T-cell (primary cell): Measurements from ENCODE around the gene STAB2. TPM values are rescaled to one million over a fixed set of nuclear protein-coding genes. Genes with fewer than 3 reads are reported as not detected.

ENCODE experiments used
- ATAC-seq, 4 experiments: fragments of 200-7000 bp in 3 of 4; fragments of 150-1000 bp in 1 of 4; cut with Tn5 transposase; replicated peaks in 1 of 4; 1 replicate in 3 of 4; 2 replicates in 1 of 4; pipeline ENCODE4 v1.10.0; 2021; ENCODE audit warnings: moderate library complexity in 3 of 4, mild to moderate bottlenecking in 2 of 4, moderate number of reproducible peaks in 1 of 4
- CTCF ChIA-PET, 2 donors: fragments of 300-600 bp; sonication (Branson Sonifier 250); formaldehyde crosslinking; loops; one replicate each; lab custom pipeline; 2022; ENCODE audit warnings: antibody characterized with exemption in 2 of 2; lab: Charles Lee
- POLR2A ChIA-PET, 2 donors: fragments of 300-600 bp; sonication (Branson Sonifier 250); formaldehyde crosslinking; loops; one replicate each; lab custom pipeline; 2022; ENCODE audit warnings: antibody characterized with exemption in 2 of 2; lab: Charles Lee
- DNase-seq, 35 experiments: peaks; one replicate each; pipeline versions ENCODE4 v3.0.0 to v3.0.0-alpha.2; 2013 to 2023
- H3K27ac ChIP-seq: one replicate; pipeline ENCODE4 v1.5.1; 2013; ENCODE audit warnings: low read length
- H3K27me3 ChIP-seq, 2 experiments: replicated peaks in 1 of 2; 1 replicate in 1 of 2; 2 replicates in 1 of 2; pipeline versions ENCODE4 v1.6.1 to v1.7.0; 2013; ENCODE audit warnings: low read length in 1 of 2, mixed read lengths in 1 of 2; ENCODE audit not compliant: control insufficient read depth in 2 of 2, insufficient read depth in 2 of 2; ENCODE audit errors: extremely low read depth in 1 of 2
- H3K36me3 ChIP-seq, 2 donors: 1 replicate in 1 of 2; 2 replicates in 1 of 2; pipeline versions ENCODE4 v1.6.1 to v1.7.0; 2013; ENCODE audit warnings: low read length in 1 of 2; ENCODE audit not compliant: control insufficient read depth in 2 of 2, insufficient read depth in 1 of 2; ENCODE audit errors: extremely low read depth in 1 of 2
- H3K4me1 ChIP-seq, 2 experiments: 1 replicate in 1 of 2; 2 replicates in 1 of 2; pipeline versions ENCODE4 v1.6.1 to v1.7.0; 2013; ENCODE audit warnings: low read length in 2 of 2, mixed read lengths in 1 of 2; ENCODE audit not compliant: insufficient read depth in 2 of 2, control insufficient read depth in 1 of 2; ENCODE audit errors: extremely low read depth in 1 of 2
- H3K4me3 ChIP-seq, 2 donors: 1 replicate in 1 of 2; 2 replicates in 1 of 2; pipeline versions ENCODE4 v1.5.1 to v1.7.0; 2013; ENCODE audit warnings: mild to moderate bottlenecking in 2 of 2, low read length in 1 of 2, moderate library complexity in 1 of 2; ENCODE audit not compliant: control insufficient read depth in 1 of 2; ENCODE audit errors: extremely low read depth in 1 of 2
- H3K9me3 ChIP-seq: 2 replicates; pipeline ENCODE4 v1.7.0; 2013
- H3K27ac Mint-ChIP-seq, 2 donors: one replicate each; pipeline ENCODE4 v1.8.0; 2020 to 2021; ENCODE audit warnings: mild to moderate bottlenecking in 2 of 2, mixed read lengths in 2 of 2
- H3K27me3 Mint-ChIP-seq, 2 donors: one replicate each; pipeline ENCODE4 v1.8.0; 2021 to 2022; ENCODE audit warnings: mixed read lengths in 2 of 2
- H3K36me3 Mint-ChIP-seq: one replicate; pipeline ENCODE4 v1.8.0; 2021; ENCODE audit warnings: mixed read lengths
- H3K4me1 Mint-ChIP-seq, 3 donors: one replicate each; pipeline ENCODE4 v1.8.0; 2020 to 2022; ENCODE audit warnings: mixed read lengths in 3 of 3, mild to moderate bottlenecking in 1 of 3
- H3K4me3 Mint-ChIP-seq, 3 donors: one replicate each; pipeline ENCODE4 v1.8.0; 2020 to 2022; ENCODE audit warnings: mild to moderate bottlenecking in 3 of 3, mixed read lengths in 3 of 3, moderate library complexity in 3 of 3
- H3K9me3 Mint-ChIP-seq, 3 donors: one replicate each; pipeline ENCODE4 v1.8.0; 2020 to 2022; ENCODE audit warnings: mixed read lengths in 3 of 3
- WGBS: methylation state at CpG from one replicate; pipeline ENCODE4 v1.1.5; 2013; ENCODE audit warnings: missing lambda C conversion rate; ENCODE audit not compliant: insufficient coverage; 5-methylcytosine and 5-hydroxymethylcytosine counted together
- total RNA-seq, 35 experiments: library from RNA in 6 of 35; stranded (reverse) in 6 of 35; fragments of 120-200 nt in 1 of 35; gene quantifications; one replicate each; pipeline versions ENCODE4 v1.2.1 to v1.2.4 and lab custom pipeline; 2013 to 2026

Gene STAB2
- total RNA-seq, 5 donors from 2014 or later (not counting 1 experiment from before 2014, with no cell fraction given) = not detected

GRCh38 chr12:103560604-103561101, 26.4 kb upstream of the STAB2 start:
- no peak overlapping the region for H3K27ac ChIP-seq
- no peaks in the 10 kb centered on the region for H3K4me1 Mint-ChIP-seq
- H3K36me3 ChIP-seq = no peaks in the 10 kb centered on the region
- no peaks in the 10 kb centered on the region for H3K36me3 Mint-ChIP-seq
- H3K27me3 ChIP-seq = peaks cover 0 to 7% of the 10 kb centered on the region in 2 experiments
- WGBS = 44% methylated on average over 1 of the region's 2 CpGs
- H3K9me3 Mint-ChIP-seq = peaks cover 2 to 10% (median 9%) of the 10 kb centered on the region in 3 donors
- peaks cover 11 to 45% of the 10 kb centered on the region in 2 donors for H3K27me3 Mint-ChIP-seq
- no peak overlapping the region for H3K4me3 ChIP-seq
- no peaks in the 10 kb centered on the region for H3K9me3 ChIP-seq
- no peak overlapping the region for H3K27ac Mint-ChIP-seq
- ATAC-seq (no peak), DNase-seq (no peak)
- no peak overlapping the region for H3K4me3 Mint-ChIP-seq
- ChIA-PET CTCF (interaction anchor here in 1 of 2 donors (0.5 kb wide), 1 partner anchor 1440 kb away, joined by 4 read pairs; no protein-coding TSS in a partner anchor), POLR2A (interaction anchor here in 1 of 2 donors (0.6 kb wide), 1 partner anchor 616 kb away, joined by 3 read pairs; no protein-coding TSS in a partner anchor)
- no peaks in the 10 kb centered on the region for H3K4me1 ChIP-seq

GRCh38 chr12:103561174-103561573, 25.9 kb upstream of the STAB2 start:
- DNase-seq (no peak), ATAC-seq (no peak)
- no peaks in the 10 kb centered on the region for H3K9me3 ChIP-seq
- no peak overlapping the region for H3K4me3 ChIP-seq
- no peak overlapping the region for H3K27ac ChIP-seq
- H3K4me1 ChIP-seq = no peaks in the 10 kb centered on the region
- POLR2A ChIA-PET = no interaction called here
- H3K36me3 ChIP-seq = no peaks in the 10 kb centered on the region
- CTCF ChIA-PET = interaction anchor here in 1 of 2 donors (0.5 kb wide), 1 partner anchor 1440 kb away, joined by 4 read pairs; no protein-coding TSS in a partner anchor
- peaks cover 11 to 40% of the 10 kb centered on the region in 2 donors for H3K27me3 Mint-ChIP-seq
- H3K27me3 ChIP-seq = peaks cover 0 to 7% of the 10 kb centered on the region in 2 experiments
- H3K4me1 Mint-ChIP-seq = no peaks in the 10 kb centered on the region
- no peaks in the 10 kb centered on the region for H3K36me3 Mint-ChIP-seq
- no peak overlapping the region for H3K27ac Mint-ChIP-seq
- H3K4me3 Mint-ChIP-seq = no peak overlapping the region
- 65% methylated on average over 3 of the region's 5 CpGs for WGBS
- peaks cover 7 to 15% (median 14%) of the 10 kb centered on the region in 3 donors for H3K9me3 Mint-ChIP-seq

- H3K36me3 ChIP-seq = no peaks in the 10 kb centered on the region
- Mint-ChIP-seq H3K36me3 (no peaks in the 10 kb centered on the region), H3K9me3 (peaks cover 11 to 31% (median 25%) of the 10 kb centered on the region in 3 donors), H3K4me1 (no peaks in the 10 kb centered on the region), H3K27ac (no peak overlapping the region), H3K4me3 (no peak overlapping the region), H3K27me3 (peaks cover 39 to 42% of the 10 kb centered on the region in 2 donors)
- peaks cover 8% of the 10 kb centered on the region for H3K9me3 ChIP-seq
- H3K27ac ChIP-seq = no peak overlapping the region
- no peak overlapping the region for H3K4me3 ChIP-seq
- WGBS = no CpG with 5 or more reads among the region's 1 CpG
- ChIA-PET POLR2A (no interaction called here), CTCF (no interaction called here)
- no peak for ATAC-seq
- no peak for DNase-seq
- H3K27me3 ChIP-seq = peaks cover 5 to 10% of the 10 kb centered on the region in 2 experiments
- H3K4me1 ChIP-seq = no peaks in the 10 kb centered on the region
Observed at GRCh38 chr12:103566398-103566797, 20.7 kb upstream of the STAB2 start.

GRCh38 chr12:103569278-103569677, 17.8 kb upstream of the STAB2 start:
- no peaks in the 10 kb centered on the region for H3K4me1 ChIP-seq
- H3K9me3 ChIP-seq = peaks cover 8% of the 10 kb centered on the region
- peaks cover 5% of the 10 kb centered on the region in 2 experiments for H3K27me3 ChIP-seq
- Mint-ChIP-seq H3K9me3 (peaks cover 11 to 31% (median 25%) of the 10 kb centered on the region in 3 donors), H3K36me3 (no peaks in the 10 kb centered on the region), H3K4me1 (no peaks in the 10 kb centered on the region), H3K4me3 (no peak overlapping the region), H3K27ac (no peak overlapping the region), H3K27me3 (peaks cover 46 to 50% of the 10 kb centered on the region in 2 donors)
- WGBS = no CpG with 5 or more reads among the region's 1 CpG
- H3K27ac ChIP-seq = no peak overlapping the region
- ChIA-PET POLR2A (no interaction called here), CTCF (no interaction called here)
- H3K36me3 ChIP-seq = no peaks in the 10 kb centered on the region
- no peak for ATAC-seq
- H3K4me3 ChIP-seq = no peak overlapping the region
- no peak for DNase-seq

- no peaks in the 10 kb centered on the region for H3K36me3 Mint-ChIP-seq
- peaks cover 53 to 63% of the 10 kb centered on the region in 2 donors for H3K27me3 Mint-ChIP-seq
- H3K4me3 Mint-ChIP-seq = no peak overlapping the region
- Histone ChIP-seq H3K9me3 (peaks cover 8% of the 10 kb centered on the region), H3K4me1 (peaks cover 0 to 7% of the 10 kb centered on the region in 2 experiments), H3K27ac (no peak overlapping the region), H3K27me3 (peaks cover 5 to 14% of the 10 kb centered on the region in 2 experiments), H3K36me3 (no peaks in the 10 kb centered on the region), H3K4me3 (no peak overlapping the region)
- WGBS = 24% methylated on average over 11 of the region's 18 CpGs
- ChIA-PET CTCF (no interaction called here), POLR2A (interaction anchor here in 1 of 2 donors (0.6 kb wide), 1 partner anchor 13 kb away, joined by 5 read pairs; no protein-coding TSS in a partner anchor)
- ATAC-seq = no peak
- DNase-seq = no peak
- no peak overlapping the region for H3K27ac Mint-ChIP-seq
- peaks cover 2 to 14% (median 10%) of the 10 kb centered on the region in 3 donors for H3K9me3 Mint-ChIP-seq
- H3K4me1 Mint-ChIP-seq = peaks cover 5 to 7% (median 6%) of the 10 kb centered on the region in 3 donors
Observed at GRCh38 chr12:103571286-103571685, 15.8 kb upstream of the STAB2 start.

- peaks cover 53 to 55% of the 10 kb centered on the region in 2 donors for H3K27me3 Mint-ChIP-seq
- H3K4me3 Mint-ChIP-seq = no peak overlapping the region
- Histone ChIP-seq H3K4me3 (no peak overlapping the region), H3K27me3 (peaks cover 5 to 18% of the 10 kb centered on the region in 2 experiments), H3K4me1 (peaks cover 0 to 7% of the 10 kb centered on the region in 2 experiments), H3K36me3 (no peaks in the 10 kb centered on the region), H3K27ac (no peak overlapping the region), H3K9me3 (peaks cover 3% of the 10 kb centered on the region)
- H3K36me3 Mint-ChIP-seq = no peaks in the 10 kb centered on the region
- DNase-seq (no peak), ATAC-seq (no peak)
- WGBS = 86% methylated on average over 1 of the region's 4 CpGs
- peaks cover 5 to 7% (median 6%) of the 10 kb centered on the region in 3 donors for H3K4me1 Mint-ChIP-seq
- ChIA-PET POLR2A (no interaction called here), CTCF (no interaction called here)
- H3K9me3 Mint-ChIP-seq = peaks cover 0 to 2% (median 2%) of the 10 kb centered on the region in 3 donors
- H3K27ac Mint-ChIP-seq = no peak overlapping the region
Observed at GRCh38 chr12:103572312-103573045, 14.6 kb upstream of the STAB2 start.
